ENCODE measurements around the gene ELK4.

ELK4 gene

GRCh38 chr1:205669341-205670149 lies 37.7 kb upstream of the ELK4 start:
- no peak overlapping the region for H3K27ac Mint-ChIP-seq
- no peak for DNase-seq
- H3K9me3 Mint-ChIP-seq: no peaks in the 10 kb centered on the region
- H3K36me3 Mint-ChIP-seq: no peaks in the 10 kb centered on the region
- CTCF ChIA-PET: interaction anchor here (1.0 to 3.6 kb wide), 4 partner anchors 11 to 308 kb away, joined by 3 to 29 read pairs (median 3); no protein-coding TSS in a partner anchor
- H3K4me3 Mint-ChIP-seq: no peak overlapping the region
- H3K27me3 Mint-ChIP-seq: peaks cover 70% of the 10 kb centered on the region
- peaks cover 3% of the 10 kb centered on the region for H3K4me1 Mint-ChIP-seq

GRCh38 chr1:205668951-205669340 lies 37.1 kb upstream of the ELK4 start:
- Mint-ChIP-seq H3K27me3 (peaks cover 74% of the 10 kb centered on the region), H3K27ac (no peak overlapping the region)

GRCh38 chr1:205667909-205668643 lies 36.3 kb upstream of the ELK4 start:
- Mint-ChIP-seq H3K4me3 (no peak overlapping the region), H3K27me3 (peaks cover 69% of the 10 kb centered on the region), H3K36me3 (no peaks in the 10 kb centered on the region), H3K4me1 (peaks cover 5% of the 10 kb centered on the region), H3K9me3 (no peaks in the 10 kb centered on the region), H3K27ac (no peak overlapping the region)
- no peak for DNase-seq
- CTCF ChIA-PET: interaction anchor here (1.0 to 3.6 kb wide), 4 partner anchors 9 to 310 kb away, joined by 3 to 29 read pairs (median 3); no protein-coding TSS in a partner anchor

More at GRCh38 chr1:205668951-205669340, 37.1 kb upstream of the ELK4 start:
- H3K36me3 Mint-ChIP-seq: no peaks in the 10 kb centered on the region
- no peaks in the 10 kb centered on the region for H3K9me3 Mint-ChIP-seq
- no peak overlapping the region for H3K4me3 Mint-ChIP-seq
- CTCF ChIA-PET: interaction anchor here (1.0 to 3.6 kb wide), 5 partner anchors 10 to 309 kb away, joined by 3 to 29 read pairs (median 3); no protein-coding TSS in a partner anchor
- no peak for DNase-seq
- H3K4me1 Mint-ChIP-seq: peaks cover 5% of the 10 kb centered on the region

GRCh38 chr1:205666372-205667166 lies 34.8 kb upstream of the ELK4 start:
- no peak overlapping the region for H3K4me3 Mint-ChIP-seq
- no peaks in the 10 kb centered on the region for H3K36me3 Mint-ChIP-seq
- CTCF ChIA-PET: interaction anchor here (1.0 to 3.6 kb wide), 3 partner anchors 8 to 311 kb away, joined by 3 to 29 read pairs (median 4); no protein-coding TSS in a partner anchor
- H3K27ac Mint-ChIP-seq: no peak overlapping the region
- no peak for DNase-seq
- H3K9me3 Mint-ChIP-seq: no peaks in the 10 kb centered on the region
- H3K4me1 Mint-ChIP-seq: peaks cover 2% of the 10 kb centered on the region
- H3K27me3 Mint-ChIP-seq: peaks cover 66% of the 10 kb centered on the region

- DNase-seq: no peak
- Mint-ChIP-seq H3K36me3 (no peaks in the 10 kb centered on the region), H3K27ac (no peak overlapping the region), H3K4me3 (no peak overlapping the region), H3K4me1 (peaks cover 2% of the 10 kb centered on the region), H3K27me3 (peaks cover 68% of the 10 kb centered on the region), H3K9me3 (no peaks in the 10 kb centered on the region)
- CTCF ChIA-PET: interaction anchor here (1.6 to 1.7 kb wide), 2 partner anchors 73 to 180 kb away, joined by 3 to 4 read pairs; no protein-coding TSS in a partner anchor
Observed at GRCh38 chr1:205665201-205666045, 33.6 kb upstream of the ELK4 start.

GRCh38 chr1:205664399-205665017 lies 32.7 kb upstream of the ELK4 start:
- Mint-ChIP-seq H3K27me3 (peaks cover 65% of the 10 kb centered on the region), H3K9me3 (no peaks in the 10 kb centered on the region), H3K27ac (no peak overlapping the region), H3K4me1 (peaks cover 2% of the 10 kb centered on the region), H3K4me3 (no peak overlapping the region), H3K36me3 (no peaks in the 10 kb centered on the region)
- CTCF ChIA-PET: interaction anchor here (1.6 to 2.0 kb wide), 2 partner anchors 72 to 313 kb away, joined by 3 to 7 read pairs; no protein-coding TSS in a partner anchor
- no peak for DNase-seq

GRCh38 chr1:205663286-205663936 lies 31.6 kb upstream of the ELK4 start:
- Mint-ChIP-seq H3K9me3 (no peaks in the 10 kb centered on the region), H3K4me1 (peaks cover 2% of the 10 kb centered on the region), H3K36me3 (no peaks in the 10 kb centered on the region), H3K27ac (no peak overlapping the region), H3K27me3 (peaks cover 62% of the 10 kb centered on the region), H3K4me3 (no peak overlapping the region)
- CTCF ChIA-PET: interaction anchor here (1.0 to 2.0 kb wide), 5 partner anchors 31 to 314 kb away, joined by 3 to 7 read pairs (median 5); no protein-coding TSS in a partner anchor
- DNase-seq: no peak

GRCh38 chr1:205662791-205663190 lies 31.0 kb upstream of the ELK4 start:
- Mint-ChIP-seq H3K9me3 (no peaks in the 10 kb centered on the region), H3K4me1 (peaks cover 2% of the 10 kb centered on the region), H3K4me3 (no peak overlapping the region), H3K27ac (no peak overlapping the region), H3K36me3 (no peaks in the 10 kb centered on the region), H3K27me3 (peaks cover 55% of the 10 kb centered on the region)
- no peak for DNase-seq
- CTCF ChIA-PET: interaction anchor here (1.0 to 7.9 kb wide), 5 partner anchors 30 to 315 kb away, joined by 3 to 145 read pairs (median 7); no protein-coding TSS in a partner anchor

- DNase-seq: no peak
- Mint-ChIP-seq H3K27me3 (peaks cover 57% of the 10 kb centered on the region), H3K36me3 (no peaks in the 10 kb centered on the region), H3K27ac (no peak overlapping the region), H3K4me1 (peaks cover 2% of the 10 kb centered on the region), H3K9me3 (no peaks in the 10 kb centered on the region), H3K4me3 (no peak overlapping the region)
- CTCF ChIA-PET: interaction anchor here (0.9 to 9.0 kb wide), 6 partner anchors 30 to 315 kb away, joined by 3 to 145 read pairs (median 7); partner anchors contain the start of gene ELK4
Observed at GRCh38 chr1:205662135-205662738, 30.4 kb upstream of the ELK4 start.

- Mint-ChIP-seq H3K27ac (no peak overlapping the region), H3K27me3 (peaks cover 57% of the 10 kb centered on the region), H3K4me1 (peaks cover 2% of the 10 kb centered on the region), H3K4me3 (no peak overlapping the region), H3K9me3 (no peaks in the 10 kb centered on the region), H3K36me3 (no peaks in the 10 kb centered on the region)
- CTCF ChIA-PET: interaction anchor here (0.8 to 9.0 kb wide), 12 partner anchors 17 to 317 kb away, joined by 3 to 337 read pairs (median 54); partner anchors contain the start of gene ELK4
- no peak for DNase-seq
Observed at GRCh38 chr1:205661429-205662134, 29.8 kb upstream of the ELK4 start.

GRCh38 chr1:205660361-205660760 lies 28.6 kb upstream of the ELK4 start:
- H3K27ac Mint-ChIP-seq: no peak overlapping the region
- CTCF ChIA-PET: interaction anchor here (0.8 to 9.0 kb wide), 15 partner anchors 12 to 318 kb away, joined by 3 to 337 read pairs (median 35); partner anchors contain the start of genes ELK4 and RAB29
- H3K27me3 Mint-ChIP-seq: peaks cover 48% of the 10 kb centered on the region
- H3K36me3 Mint-ChIP-seq: no peaks in the 10 kb centered on the region
- peaks cover 2% of the 10 kb centered on the region for H3K4me1 Mint-ChIP-seq
- H3K4me3 Mint-ChIP-seq: no peak overlapping the region
- H3K9me3 Mint-ChIP-seq: no peaks in the 10 kb centered on the region
- DNase-seq: no peak
